ENCODE data around the gene SLC2A14.
"Not testable (repeated sequence)": the region's sequence is repeated elsewhere in the genome, so short reads cannot be mapped to it uniquely, and the experiment has no call there.

The SLC2A14 gene

GRCh38 chr12:7833201-7833600, 39.5 kb downstream of the SLC2A14 start:
- not testable (repeated sequence) for DNase-seq

- peak; percentile 32 to 47 for DNase-seq
Measured at GRCh38 chr12:7832059-7832696, 40.5 kb downstream of the SLC2A14 start.

GRCh38 chr12:7829737-7830136, 43.0 kb downstream of the SLC2A14 start:
- not testable (repeated sequence) for DNase-seq

- DNase-seq: not testable (repeated sequence)
Measured at GRCh38 chr12:7825754-7826153, 47.0 kb downstream of the SLC2A14 start.

- DNase-seq: peak; percentile 55 to 61
Measured at GRCh38 chr12:7806863-7807487, 65.7 kb downstream of the SLC2A14 start.

GRCh38 chr12:7806319-7806718, 66.4 kb downstream of the SLC2A14 start:
- not testable (repeated sequence) for DNase-seq

- no peak for DNase-seq
Measured at GRCh38 chr12:7801460-7801859, 71.3 kb downstream of the SLC2A14 start.

GRCh38 chr12:7798750-7799308, 73.9 kb downstream of the SLC2A14 start:
- not testable (repeated sequence) for DNase-seq

- DNase-seq: no peak
Measured at GRCh38 chr12:7797698-7798398, 74.9 kb downstream of the SLC2A14 start.

- not testable (repeated sequence) for DNase-seq
Measured at GRCh38 chr12:7797269-7797668, 75.4 kb downstream of the SLC2A14 start.

GRCh38 chr12:7793211-7793610, 79.5 kb downstream of the SLC2A14 start:
- DNase-seq: no peak

- DNase-seq: not testable (repeated sequence)
Measured at GRCh38 chr12:7788884-7789528, 83.7 kb downstream of the SLC2A14 start, which contains the start of gene NANOG. Gene NANOG (plus strand): TSS chr12:7789402. CDS start chr12:7789615, 213 bp downstream.

- no peak for DNase-seq
Measured at GRCh38 chr12:7788294-7788660, 84.4 kb downstream of the SLC2A14 start.

- DNase-seq: no peak
Measured at GRCh38 chr12:7787574-7788293, 85.0 kb downstream of the SLC2A14 start.

- DNase-seq: no peak
Measured at GRCh38 chr12:7784701-7785100, 88.0 kb downstream of the SLC2A14 start.

- not testable (repeated sequence) for DNase-seq
Measured at GRCh38 chr12:7783433-7783832, 89.3 kb downstream of the SLC2A14 start.

- no peak for DNase-seq
Measured at GRCh38 chr12:7782055-7782454, 90.7 kb downstream of the SLC2A14 start.

- no peak for DNase-seq
Measured at GRCh38 chr12:7781274-7781673, 91.4 kb downstream of the SLC2A14 start.

GRCh38 chr12:7769999-7770398, 102.7 kb downstream of the SLC2A14 start:
- no peak for DNase-seq

Data from CD4-positive, alpha-beta T cell treated with Interleukin-4 for 1 hour (primary cell).